DOHH2 (cell line): Measurements from ENCODE around the gene METTL15.
A peak's percentile ranks its signal among the peaks of the same experiment; 100 is the strongest.
"Not testable (repeated sequence)": the region's sequence is repeated elsewhere in the genome, so short reads cannot be mapped to it uniquely, and the experiment has no call there.

Experiments used
- H3F3A ChIP-seq: fragments of 200-600 bp; sonication (generic), shearing (Covaris generic); 2 replicates; pipeline ENCODE4 v1.6.0; 2016; ENCODE audit warnings: antibody characterized with exemption, mild to moderate bottlenecking; ENCODE audit not compliant: control insufficient read depth, insufficient read depth
- H3K27ac ChIP-seq: fragments of 200-600 bp; sonication (generic); 2 replicates; pipeline ENCODE4 v1.5.1; 2014; ENCODE audit warnings: low read depth, mild to moderate bottlenecking, low read length, moderate library complexity
- H3K27me3 ChIP-seq: fragments of 200-600 bp; sonication (generic); 2 replicates; pipeline ENCODE4 v1.6.1; 2014; ENCODE audit warnings: mild to moderate bottlenecking, low read length, mixed read lengths; ENCODE audit not compliant: control insufficient read depth
- H3K36me3 ChIP-seq: fragments of 200-600 bp; sonication (generic); 2 replicates; pipeline ENCODE4 v1.6.1; 2014; ENCODE audit warnings: mild to moderate bottlenecking, low read length, moderate library complexity, mixed read lengths; ENCODE audit not compliant: control insufficient read depth
- H3K4me1 ChIP-seq: fragments of 200-600 bp; sonication (generic); 2 replicates; pipeline ENCODE4 v1.6.1; 2014; ENCODE audit warnings: mild to moderate bottlenecking, low read length, mixed read lengths; ENCODE audit not compliant: control insufficient read depth
- H3K4me2 ChIP-seq: fragments of 200-600 bp; sonication (generic); 2 replicates; pipeline ENCODE4 v1.6.0; 2014; ENCODE audit warnings: mild to moderate bottlenecking, low read length, moderate library complexity
- H3K4me3 ChIP-seq: fragments of 200-600 bp; sonication (generic); 2 replicates; pipeline ENCODE4 v1.5.1; 2014; ENCODE audit warnings: mild to moderate bottlenecking, low read length, mixed read lengths
- H3K79me2 ChIP-seq: fragments of 200-600 bp; sonication (generic); 2 replicates; pipeline ENCODE4 v1.6.1; 2014; ENCODE audit warnings: mild to moderate bottlenecking, low read length, mixed read lengths; ENCODE audit not compliant: control insufficient read depth
- H3K9me2 ChIP-seq: fragments of 200-600 bp; sonication (generic); replicated peaks from 2 replicates; pipeline ENCODE4 v1.6.1; 2014; ENCODE audit warnings: mild to moderate bottlenecking, low read length, mixed read lengths; ENCODE audit not compliant: control insufficient read depth
- H3K9me3 ChIP-seq: fragments of 200-600 bp; sonication (generic); 2 replicates; pipeline ENCODE4 v1.6.1; 2014; ENCODE audit warnings: antibody characterized with exemption, low read length, mixed read lengths; ENCODE audit not compliant: control insufficient read depth, insufficient read depth
- H4K20me1 ChIP-seq: fragments of 200-600 bp; sonication (generic); 2 replicates; pipeline ENCODE4 v1.6.0; 2014; ENCODE audit warnings: low read depth, mild to moderate bottlenecking, antibody characterized with exemption, low read length, moderate library complexity; ENCODE audit not compliant: control insufficient read depth, insufficient read depth
- CTCF ChIP-seq: fragments of 200-600 bp; sonication (generic); IDR thresholded peaks from one replicate; pipeline ENCODE4 v1.5.1; 2014; ENCODE audit warnings: antibody characterized with exemption, mild to moderate bottlenecking, low read depth, low read length; ENCODE audit not compliant: poor library complexity, severe bottlenecking
- EZH2phosphoT487 ChIP-seq: fragments of 200-600 bp; sonication (generic); IDR thresholded peaks from 2 replicates; pipeline ENCODE4 v1.6.1; 2017; ENCODE audit warnings: borderline replicate concordance, mild to moderate bottlenecking, antibody characterized with exemption, low read length, moderate library complexity, mixed read lengths

METTL15 gene

GRCh38 chr11:28077521-28077920, 30.7 kb upstream of the METTL15 start:
- no peak overlapping the region for H3K27ac ChIP-seq
- TF ChIP-seq CTCF, result no peak
- no peak for TF ChIP-seq EZH2phosphoT487
- H3K36me3 ChIP-seq, result peaks cover 91% of the 10 kb centered on the region

DNA sequence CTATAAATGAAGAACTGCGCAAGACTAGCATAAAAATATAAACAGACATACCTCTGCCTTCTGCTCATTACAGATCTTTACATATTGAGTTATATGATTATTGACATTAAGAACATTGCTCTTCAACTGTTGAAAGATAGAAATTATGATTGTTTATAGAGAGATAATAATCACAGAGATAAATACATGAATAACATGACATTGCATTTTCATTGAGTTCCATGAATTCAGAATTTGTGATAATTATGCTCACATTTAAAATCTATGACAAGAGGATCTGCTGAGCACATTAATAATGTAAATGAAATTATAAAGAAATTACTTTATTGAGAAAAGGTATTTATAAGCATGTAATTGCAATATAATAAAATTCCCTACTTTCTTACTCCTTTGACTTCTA, 25.1 kb upstream of the METTL15 start:
- no peaks in the 10 kb centered on the region for H3K79me2 ChIP-seq
- H3K27me3 ChIP-seq, result no peaks in the 10 kb centered on the region
- no peak overlapping the region for H3K27ac ChIP-seq
- H3K36me3 ChIP-seq, result peaks cover 81% of the 10 kb centered on the region
- peaks cover 12% of the 10 kb centered on the region for H3K4me1 ChIP-seq
- TF ChIP-seq EZH2phosphoT487, result no peak
- TF ChIP-seq CTCF, result no peak
- no peaks in the 10 kb centered on the region for H3K9me3 ChIP-seq
- no peaks in the 10 kb centered on the region for H4K20me1 ChIP-seq
- no peak overlapping the region for H3K4me3 ChIP-seq
- H3K9me2 ChIP-seq, result no peaks in the 10 kb centered on the region
- H3K4me2 ChIP-seq, result no peak overlapping the region
- H3F3A ChIP-seq, result no peaks in the 10 kb centered on the region

More at GRCh38 chr11:28077521-28077920, 30.7 kb upstream of the METTL15 start:
- Histone ChIP-seq H4K20me1 (no peaks in the 10 kb centered on the region), H3K4me3 (no peak overlapping the region), H3K4me1 (no peaks in the 10 kb centered on the region), H3K27me3 (no peaks in the 10 kb centered on the region), H3K9me2 (no peaks in the 10 kb centered on the region), H3K9me3 (no peaks in the 10 kb centered on the region), H3K4me2 (no peak overlapping the region), H3K79me2 (no peaks in the 10 kb centered on the region), H3F3A (no peaks in the 10 kb centered on the region)

DNA sequence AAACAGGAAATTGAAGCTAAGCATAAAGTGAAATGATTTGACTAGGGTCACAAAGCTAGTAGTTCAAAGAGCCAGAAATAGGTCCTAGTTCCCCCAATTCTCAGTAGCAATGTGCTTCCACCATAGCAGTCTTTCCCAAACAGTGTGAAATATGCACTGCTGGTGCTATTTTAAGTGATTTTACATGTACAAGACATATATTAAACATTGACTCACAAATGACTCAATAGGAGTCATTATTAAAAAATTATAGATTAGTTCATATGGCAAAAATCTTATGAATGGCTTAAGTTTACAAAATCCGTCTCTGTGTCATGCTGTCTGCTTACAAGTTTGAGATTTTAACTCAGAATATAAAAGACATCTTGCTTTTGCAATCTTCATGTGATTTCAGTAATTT, 21.6 kb upstream of the METTL15 start:
- H3K9me3 ChIP-seq, result no peaks in the 10 kb centered on the region
- H3K4me1 ChIP-seq, result peaks cover 12% of the 10 kb centered on the region
- no peaks in the 10 kb centered on the region for H3F3A ChIP-seq
- H3K36me3 ChIP-seq, result peaks cover 77% of the 10 kb centered on the region
- no peaks in the 10 kb centered on the region for H4K20me1 ChIP-seq
- peak overlapping the region; percentile 25; the same call in 1 of the 2 replicates for H3K4me3 ChIP-seq
- H3K4me2 ChIP-seq, result peak overlapping the region; percentile 40
- H3K9me2 ChIP-seq, result no peaks in the 10 kb centered on the region
- H3K27ac ChIP-seq, result peak overlapping the region; percentile 42; the same call in 1 of the 2 replicates
- no peaks in the 10 kb centered on the region for H3K27me3 ChIP-seq
- TF ChIP-seq CTCF, result no peak
- TF ChIP-seq EZH2phosphoT487, result no peak
- 0 out of 2 replicates have a peak, but pooled peaks cover 3% of the 10 kb centered on the region for H3K79me2 ChIP-seq

DNA sequence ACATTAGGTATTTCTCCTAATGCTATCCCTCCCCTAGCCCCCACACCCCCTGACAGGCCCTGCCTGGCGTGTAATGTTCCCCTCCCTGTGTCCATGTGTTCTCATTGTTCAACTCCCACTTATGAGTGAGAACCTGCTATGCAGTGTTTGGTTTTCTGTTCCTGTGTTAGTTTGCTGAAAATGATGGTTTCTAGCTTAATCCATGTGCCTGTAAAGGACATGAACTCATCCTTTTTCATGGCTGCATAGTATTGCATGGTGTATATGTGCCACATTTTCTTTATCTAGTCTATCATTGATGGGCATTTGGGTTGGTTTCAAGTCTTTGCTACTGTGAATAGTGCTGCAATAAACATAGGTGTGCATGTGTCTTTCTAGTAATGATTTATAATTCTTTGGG, 21.0 kb upstream of the METTL15 start:
- Histone ChIP-seq H3K36me3 (peaks cover 75% of the 10 kb centered on the region), H3K4me1 (peaks cover 12% of the 10 kb centered on the region)
- H4K20me1 ChIP-seq, H3K9me2 ChIP-seq, H3K9me3 ChIP-seq, H3K27ac ChIP-seq, H3K27me3 ChIP-seq, H3K4me2 ChIP-seq, H3K79me2 ChIP-seq, H3K4me3 ChIP-seq, H3F3A ChIP-seq: not testable (repeated sequence)

- Histone ChIP-seq H3K36me3 (peaks cover 72% of the 10 kb centered on the region), H3K4me1 (peaks cover 12% of the 10 kb centered on the region)
- not testable (repeated sequence) for H3F3A ChIP-seq, H3K27me3 ChIP-seq, H3K9me2 ChIP-seq, H3K27ac ChIP-seq, H4K20me1 ChIP-seq, H3K79me2 ChIP-seq, H3K4me2 ChIP-seq, H3K9me3 ChIP-seq, H3K4me3 ChIP-seq
Measured at GRCh38 chr11:28087693-28088092, 20.5 kb upstream of the METTL15 start.
